ENCODE data around the gene CHCHD3. TPM values are rescaled to one million over a fixed set of nuclear protein-coding genes. Genes with fewer than 3 reads are reported as not detected.

CHCHD3 gene
- total and polyA plus RNA-seq, 12 donors: 12.3 to 113 (median 54.2) TPM

GRCh38 chr7:132742189-132742612 is 339.7 kb downstream of the CHCHD3 start:
- Histone ChIP-seq H3K4me3 (no peak overlapping the region), H3K36me3 (replicated peaks in 1 of 2) (no peaks in the 10 kb centered on the region), H3K27me3 (peaks cover 4% of the 10 kb centered on the region), H3K27ac (no peak overlapping the region), H3K9me3 (replicated peaks in 1 of 3) (no peaks in the 10 kb centered on the region), H3K4me1 (replicated peaks in 1 of 2) (no peaks in the 10 kb centered on the region)
- TF ChIP-seq POLR2A (IDR thresholded peaks at IDR 0.05): no peak
- no peak for TF ChIP-seq CTCF (IDR thresholded peaks at IDR 0.05)
- intact Hi-C loops (cut with DNase I): no loop called here
- peak in 5 of 7 donors; percentile 25 to 61 (median 41) for DNase-seq
- WGBS, 4 donors: 22 to 30% (median 30%) methylated on average over 4 of the region's 4 CpGs

- Histone ChIP-seq H3K27me3 (peaks cover 4% of the 10 kb centered on the region), H3K4me3 (no peak overlapping the region), H3K27ac (no peak overlapping the region), H3K4me1 (replicated peaks in 1 of 2) (no peaks in the 10 kb centered on the region), H3K36me3 (replicated peaks in 1 of 2) (no peaks in the 10 kb centered on the region), H3K9me3 (replicated peaks in 1 of 3) (no peaks in the 10 kb centered on the region)
- intact Hi-C loops (cut with DNase I): no loop called here
- 72 to 78% (median 74%) methylated on average over 5 of the region's 5 CpGs for WGBS, 4 donors
- no peak for DNase-seq
- TF ChIP-seq CTCF (IDR thresholded peaks at IDR 0.05): no peak
- TF ChIP-seq POLR2A (IDR thresholded peaks at IDR 0.05): no peak
Observed at GRCh38 chr7:132740176-132740575, 341.7 kb downstream of the CHCHD3 start.

- Histone ChIP-seq H3K27me3 (peaks cover 4% of the 10 kb centered on the region), H3K4me3 (no peak overlapping the region), H3K27ac (no peak overlapping the region), H3K9me3 (replicated peaks in 1 of 3) (no peaks in the 10 kb centered on the region), H3K4me1 (replicated peaks in 1 of 2) (no peaks in the 10 kb centered on the region), H3K36me3 (replicated peaks in 1 of 2) (no peaks in the 10 kb centered on the region)
- peak; percentile 30 to 79 (median 62) for DNase-seq
- 22 to 34% (median 32%) methylated on average over 5 of the region's 5 CpGs for WGBS, 4 donors
- TF ChIP-seq POLR2A (IDR thresholded peaks at IDR 0.05) (no peak), CTCF (IDR thresholded peaks at IDR 0.05) (no peak)
- intact Hi-C loops (cut with DNase I): no loop called here
Observed at GRCh38 chr7:132739271-132739955, 342.5 kb downstream of the CHCHD3 start.

GRCh38 chr7:132738254-132738653 is 343.6 kb downstream of the CHCHD3 start:
- 60 to 77% (median 67%) methylated on average over 2 of the region's 2 CpGs for WGBS, 4 donors
- intact Hi-C loops (cut with DNase I): no loop called here
- Histone ChIP-seq H3K9me3 (replicated peaks in 1 of 3) (no peaks in the 10 kb centered on the region), H3K36me3 (replicated peaks in 1 of 2) (no peaks in the 10 kb centered on the region), H3K27me3 (peaks cover 4% of the 10 kb centered on the region), H3K4me1 (replicated peaks in 1 of 2) (no peaks in the 10 kb centered on the region), H3K4me3 (no peak overlapping the region), H3K27ac (no peak overlapping the region)
- no peak for DNase-seq
- TF ChIP-seq POLR2A (IDR thresholded peaks at IDR 0.05) (no peak), CTCF (IDR thresholded peaks at IDR 0.05) (no peak)
